Ovary (tissue), 9 donors: Measurements from ENCODE around the gene HELQ. TPM values are rescaled to one million over a fixed set of nuclear protein-coding genes. Genes with fewer than 3 reads are reported as not detected.
A peak's percentile ranks its signal among the peaks of the same experiment; 100 is the strongest.

Experiments used
- DNase-seq, 5 donors: peaks; one replicate each; pipeline ENCODE4 v3.0.0-alpha.2; 2019 to 2020
- H3K27ac ChIP-seq, 2 donors: fragments of 200-600 bp; one replicate each; pipeline versions ENCODE4 v1.5.1 to v1.8.0; 2019 to 2022
- H3K27me3 ChIP-seq: fragments of 200-600 bp; one replicate; pipeline ENCODE4 v1.8.0; 2022
- H3K36me3 ChIP-seq: fragments of 200-600 bp; sonication (generic); one replicate; pipeline ENCODE4 v1.5.1; 2019
- H3K4me1 ChIP-seq: one replicate; pipeline ENCODE4 v1.8.1; 2013; ENCODE audit warnings: mild to moderate bottlenecking, moderate library complexity; ENCODE audit not compliant: insufficient read depth
- H3K4me3 ChIP-seq: fragments of 200-600 bp; sonication (generic); one replicate; pipeline ENCODE4 v1.5.1; 2017
- H3K9me3 ChIP-seq, 2 donors: fragments of 200-600 bp in 1 of 2; sonication (generic) in 1 of 2; one replicate each; pipeline versions ENCODE4 v1.5.1 to v1.8.1; 2013 to 2019; ENCODE audit warnings: mild to moderate bottlenecking in 1 of 2, moderate library complexity in 1 of 2
- CTCF ChIP-seq, 3 donors: fragments of 450-650 bp in 2 of 3; fragments of 200-600 bp in 1 of 3; IDR thresholded peaks; one replicate each; pipeline versions ENCODE4 v1.5.1 to v1.8.0; 2016 to 2022; ENCODE audit warnings: antibody characterized with exemption in 3 of 3, mild to moderate bottlenecking in 1 of 3
- EP300 ChIP-seq: sonication (generic); formaldehyde crosslinking; IDR thresholded peaks from one replicate; pipeline ENCODE4 v1.6.1; 2017; ENCODE audit warnings: antibody characterized with exemption
- POLR2A ChIP-seq: fragments of 450-650 bp; IDR thresholded peaks from one replicate; pipeline ENCODE4 v1.6.1; 2017; ENCODE audit warnings: antibody characterized with exemption, mild to moderate bottlenecking, moderate library complexity
- WGBS, 3 donors: extraction: QIAGEN DNeasy Blood & Tissue Kit in 1 of 3; methylation state at CpG; one replicate each; pipeline versions ENCODE4 v1.1.5 to v1.1.7; 2013 to 2017; 5-methylcytosine and 5-hydroxymethylcytosine counted together
- intact Hi-C, 4 donors: fragments of 100-400 bp; cut with DNase I; formaldehyde crosslinking; loops; one replicate each; pipeline versions ENCODE4 v1.11.0 to v1.15.1; 2022 to 2023
- polyA plus RNA-seq, 2 donors: library from polyadenylated mRNA; stranded (reverse); fragments of 200-250 nt in 1 of 2; fragments of 350-450 nt in 1 of 2; fragmentation: Illumina TruSeq in 1 of 2; extraction: RNeasy Lipid Tissue Mini Kit (QIAGEN cat#74804) in 1 of 2; gene quantifications; one replicate each; pipeline ENCODE4 v1.2.3, GENCODE V29; 2013 to 2014
- total RNA-seq, 7 donors: library from RNA; depleted of rRNA in 2 of 7; stranded (reverse); fragments of >200 nt in 2 of 7; fragmentation: NEBNext Ultra II Directional in 3 of 7; extraction: Animal tissue kit (Norgen Biotek cat#: 25700) in 3 of 7; gene quantifications; one replicate each; pipeline versions ENCODE4 v1.1.0 to v1.2.4, GENCODE V29; 2016 to 2023
- donor health status: DM: no; HTN: no; CAD: no; lungs with moderate emphysema.
- donor health status: DM: no; HTN: no; CAD: no.
- donor health status: Bipolar disorder and iron deficiency.
- donor health status: DM: yes; HTN: yes; CAD: no.
- donor health status: DM: no; HTN: no; CAD: no.
- donor health status: DM: yes; HTN: yes; CAD: no.

HELQ gene
- total and polyA plus RNA-seq, 9 donors, result 15.5 to 30.8 (median 21.8) TPM

- intact Hi-C loops, result loop anchor here in 1 of 4 donors (10.0 kb wide), 1 partner anchor 45 kb away; the partner anchor contains the start of gene GPAT3
- Histone ChIP-seq H3K27ac (no peak overlapping the region), H3K4me1 (no peaks in the 10 kb centered on the region), H3K36me3 (no peaks in the 10 kb centered on the region), H3K4me3 (no peak overlapping the region), H3K27me3 (no peaks in the 10 kb centered on the region), H3K9me3 (no peaks in the 10 kb centered on the region)
- 26 to 27% (median 27%) methylated on average over 1 of the region's 1 CpG for WGBS, 3 donors
- DNase-seq, result no peak
- TF ChIP-seq EP300 (no peak), CTCF (IDR thresholded peaks at IDR 0.05) (no peak), POLR2A (no peak)
These were observed 34.2 kb upstream of the HELQ start for GRCh38 chr4:83489711-83490326.

GRCh38 chr4:83486457-83487129 lies 31.0 kb upstream of the HELQ start:
- WGBS, 3 donors, result 82 to 86% (median 83%) methylated on average over 3 of the region's 3 CpGs
- TF ChIP-seq CTCF (IDR thresholded peaks at IDR 0.05) (no peak), POLR2A (no peak), EP300 (no peak)
- Histone ChIP-seq H3K9me3 (no peaks in the 10 kb centered on the region), H3K4me3 (no peak overlapping the region), H3K36me3 (no peaks in the 10 kb centered on the region), H3K27me3 (no peaks in the 10 kb centered on the region), H3K27ac (no peak overlapping the region), H3K4me1 (peaks cover 2% of the 10 kb centered on the region)
- no peak for DNase-seq
- intact Hi-C loops, result loop anchor here in 1 of 4 donors (10.0 kb wide), 1 partner anchor 48 kb away; the partner anchor contains the start of gene GPAT3

- peak within 1 kb of the TSS; percentile 74 for H3K4me3 ChIP-seq
- no peaks in the 10 kb centered on the region for H3K9me3 ChIP-seq
- TF ChIP-seq EP300 (no peak), CTCF (IDR thresholded peaks at IDR 0.05) (no peak), POLR2A (peak; percentile 87)
- intact Hi-C loops, result loop anchor here in 1 of 4 donors (10.0 kb wide), 1 partner anchor 50 kb away; the partner anchor contains the start of gene GPAT3
- H3K27me3 ChIP-seq, result no peaks in the 10 kb centered on the region
- WGBS, 3 donors, result 0 to 1% (median 0%) methylated on average over 89 to 93 of the region's 93 CpGs
- no peaks in the 10 kb centered on the region for H3K36me3 ChIP-seq
- peak within 1 kb of the TSS; percentile 56 to 92 for H3K27ac ChIP-seq
- peak; percentile 94 to 96 (median 95) for DNase-seq
- H3K4me1 ChIP-seq, result peaks cover 2% of the 10 kb centered on the region
These were observed 29.2 kb upstream of the HELQ start, which contains the start of gene ABRAXAS1 for GRCh38 chr4:83484500-83485461. ABRAXAS1 (minus strand) TSS chr4:83485100; CDS start chr4:83485072, 28 bp downstream.

DNA sequence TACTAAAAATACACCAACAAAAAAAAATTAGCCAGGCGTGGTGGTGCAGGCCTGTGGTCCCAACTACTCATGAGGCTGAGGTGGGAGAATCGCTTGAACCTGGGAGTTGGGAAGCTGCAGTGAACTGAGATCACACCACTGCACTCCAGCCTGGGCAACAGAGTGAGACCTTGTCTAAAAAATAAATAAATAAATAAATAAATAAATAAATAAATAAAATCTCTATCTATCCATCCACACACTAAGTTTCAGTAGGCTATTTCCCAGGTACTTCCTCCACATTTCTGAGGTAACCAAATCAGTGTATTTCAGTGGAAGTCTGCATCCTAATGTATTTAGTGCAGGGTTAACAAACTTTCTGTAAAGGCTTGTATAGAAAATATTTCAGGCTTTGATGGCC lies 18.3 kb upstream of the HELQ start:
- Histone ChIP-seq H3K4me3 (no peak overlapping the region), H3K9me3 (no peaks in the 10 kb centered on the region), H3K36me3 (no peaks in the 10 kb centered on the region), H3K4me1 (no peaks in the 10 kb centered on the region), H3K27me3 (no peaks in the 10 kb centered on the region), H3K27ac (no peak overlapping the region)
- intact Hi-C loops, result no loop called here
- DNase-seq, result no peak
- 95 to 100% (median 99%) methylated on average over 2 of the region's 2 CpGs for WGBS, 3 donors
- TF ChIP-seq EP300, result no peak
- no peak for TF ChIP-seq CTCF (IDR thresholded peaks at IDR 0.05)
- TF ChIP-seq POLR2A, result no peak
